HG02938 (cell line): Measurements from ENCODE around the gene FKBP7.
"Not testable (repeated sequence)": the region's sequence is repeated elsewhere in the genome, so short reads cannot be mapped to it uniquely, and the experiment has no call there.

ENCODE experiments used
- ATAC-seq: cut with Tn5 transposase; IDR thresholded peaks from one replicate; pipeline ENCODE4 v1.9.1; 2021; ENCODE audit warnings: mild to moderate bottlenecking, moderate library complexity; ENCODE audit not compliant: unreplicated experiment

The FKBP7 gene

DNA sequence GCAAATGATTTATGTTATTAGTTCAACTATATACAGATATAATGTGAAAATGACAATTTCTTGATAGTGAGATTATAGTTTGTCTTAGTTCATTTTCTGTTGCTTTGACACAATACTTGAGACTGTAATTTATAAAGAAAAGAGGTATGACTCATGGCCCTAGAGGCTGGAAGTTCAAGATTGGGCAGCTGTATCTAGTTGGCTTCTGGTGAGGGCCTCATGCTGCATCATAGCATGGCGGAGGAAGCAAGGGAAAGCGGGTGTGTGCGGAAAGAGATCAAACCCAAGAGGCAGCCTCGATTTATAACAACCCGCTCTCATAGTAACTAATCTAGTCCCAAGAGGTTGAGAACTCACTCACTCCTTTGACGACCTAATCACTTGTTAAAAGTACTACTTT, 13.2 kb upstream of the FKBP7 start:
- ATAC-seq: no peak

DNA sequence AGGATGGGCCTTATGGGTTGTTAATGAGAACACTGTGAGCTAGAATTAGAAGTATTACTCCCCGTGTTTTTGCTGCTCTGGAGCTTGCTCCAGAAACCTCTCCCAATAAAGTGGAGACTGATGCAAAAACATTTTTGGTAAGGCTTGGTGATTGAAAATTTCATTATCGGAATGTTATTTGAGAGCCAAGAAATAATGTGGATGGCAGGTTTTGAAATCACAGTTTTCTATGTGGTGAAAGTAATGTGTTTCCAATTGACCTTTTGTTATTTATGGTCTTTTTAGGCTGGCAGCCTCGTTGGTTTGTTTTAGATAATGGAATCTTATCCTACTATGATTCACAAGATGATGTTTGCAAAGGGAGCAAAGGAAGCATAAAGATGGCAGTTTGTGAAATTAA, 7.0 kb upstream of the FKBP7 start:
- ATAC-seq: no peak

DNA sequence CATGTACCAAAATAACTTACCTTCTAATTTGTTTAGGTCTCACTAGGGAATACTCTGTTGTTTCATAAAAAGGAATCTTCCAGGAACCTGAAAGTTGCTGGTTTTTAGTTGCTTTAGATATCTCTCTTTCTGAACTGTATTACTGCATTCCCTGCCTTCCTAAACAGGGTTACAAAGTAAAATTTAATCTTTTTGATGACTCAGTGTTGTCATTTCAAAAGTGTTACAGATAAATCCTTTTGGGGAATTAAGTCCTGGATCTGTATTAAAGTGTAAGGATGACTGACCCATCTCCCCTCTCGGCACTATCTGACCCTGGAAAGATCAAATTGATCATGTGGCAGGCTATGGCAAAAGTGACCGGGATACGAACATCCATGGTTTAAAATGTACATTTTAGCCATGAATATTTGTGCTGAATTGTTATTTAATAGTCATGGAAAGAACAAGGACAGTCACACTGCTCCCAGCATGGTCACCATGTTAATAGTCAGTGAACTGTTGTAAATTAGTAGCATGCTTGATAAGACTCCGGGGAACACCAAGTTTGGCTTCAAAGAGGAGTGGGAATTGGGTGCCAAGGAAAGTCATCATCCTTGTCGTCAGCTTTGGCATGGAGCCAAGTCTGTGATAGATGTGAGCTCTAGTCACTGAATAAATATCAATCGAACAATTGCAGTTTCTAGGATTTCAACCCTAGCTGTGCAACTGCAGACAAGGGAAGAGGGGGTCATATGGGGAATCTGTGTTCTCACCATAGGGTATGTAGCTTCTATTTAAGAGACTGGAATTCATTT, 6.0 kb upstream of the FKBP7 start:
- ATAC-seq: no peak

DNA sequence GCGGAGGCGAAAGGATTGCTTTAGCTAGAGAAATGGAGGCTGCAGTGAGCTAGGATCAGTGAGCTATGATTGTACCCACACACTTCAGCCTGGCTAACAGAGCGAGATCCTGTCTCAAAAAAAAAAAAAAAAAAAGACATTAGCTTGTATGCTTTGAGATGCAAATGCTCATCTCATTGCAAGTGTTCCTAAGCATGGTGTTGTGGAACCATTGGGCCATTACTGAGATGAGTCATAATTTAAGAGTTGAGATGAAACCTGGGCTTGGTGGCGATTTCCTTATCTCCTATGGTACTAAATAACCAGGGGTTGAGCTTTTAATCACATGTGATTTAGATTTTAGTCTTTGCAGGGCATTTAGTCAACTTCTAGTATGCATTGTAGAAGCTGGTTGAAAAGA, 4.0 kb upstream of the FKBP7 start:
- ATAC-seq: peak; percentile 41

DNA sequence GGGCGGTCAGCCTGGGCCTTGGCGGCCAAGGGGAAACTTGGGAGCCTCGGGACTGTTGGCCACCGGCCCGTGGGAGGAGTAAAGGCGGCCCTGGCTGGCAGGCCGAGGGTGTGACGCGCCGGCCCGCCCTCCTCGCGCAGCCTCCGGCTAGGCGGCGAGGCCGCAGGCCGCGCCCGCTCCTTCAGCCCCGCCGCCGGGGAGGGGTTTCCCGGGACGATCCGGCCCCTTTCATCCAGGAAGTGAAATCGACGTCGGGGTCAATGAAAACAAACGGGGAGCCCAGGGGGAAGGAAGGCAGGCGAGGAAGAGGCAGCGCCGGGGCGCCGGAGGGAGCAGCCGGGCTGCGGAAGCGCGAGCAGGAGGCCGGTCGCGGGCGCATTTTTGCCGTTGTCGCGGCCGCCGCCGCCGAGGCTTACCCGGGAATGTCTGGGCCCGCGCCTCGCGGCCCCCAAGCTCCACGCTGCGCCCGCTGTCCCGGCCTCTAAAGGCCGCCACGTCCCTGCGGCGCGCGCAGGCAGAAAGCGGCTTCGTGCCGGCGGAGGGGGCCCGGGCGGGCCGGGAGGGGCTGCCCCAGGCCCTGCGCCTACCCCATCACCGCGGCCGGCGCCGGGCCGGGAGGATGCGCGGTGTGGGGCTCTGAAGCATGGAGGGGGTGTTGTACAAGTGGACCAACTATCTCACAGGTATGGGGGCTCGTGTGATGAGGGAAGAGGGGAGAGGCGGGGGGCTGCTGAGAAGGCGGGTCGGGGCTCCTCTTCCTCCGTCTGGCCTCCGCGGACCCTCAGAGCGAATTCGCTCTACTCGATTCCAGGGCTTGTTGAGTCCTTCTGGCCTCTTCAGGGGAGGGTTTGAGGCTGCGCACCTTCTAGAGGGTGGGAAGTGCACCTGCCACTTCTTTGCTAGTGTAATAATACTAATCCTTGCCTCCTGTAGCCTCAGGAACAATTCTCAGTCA, 2.1 kb upstream of the FKBP7 start, which contains the start of gene PLEKHA3:
Gene PLEKHA3 (plus strand): TSS at position 231 of the 955 bp plus-strand sequence. CDS start 413 bp downstream, at position 644.
- ATAC-seq: peak; percentile 45

DNA sequence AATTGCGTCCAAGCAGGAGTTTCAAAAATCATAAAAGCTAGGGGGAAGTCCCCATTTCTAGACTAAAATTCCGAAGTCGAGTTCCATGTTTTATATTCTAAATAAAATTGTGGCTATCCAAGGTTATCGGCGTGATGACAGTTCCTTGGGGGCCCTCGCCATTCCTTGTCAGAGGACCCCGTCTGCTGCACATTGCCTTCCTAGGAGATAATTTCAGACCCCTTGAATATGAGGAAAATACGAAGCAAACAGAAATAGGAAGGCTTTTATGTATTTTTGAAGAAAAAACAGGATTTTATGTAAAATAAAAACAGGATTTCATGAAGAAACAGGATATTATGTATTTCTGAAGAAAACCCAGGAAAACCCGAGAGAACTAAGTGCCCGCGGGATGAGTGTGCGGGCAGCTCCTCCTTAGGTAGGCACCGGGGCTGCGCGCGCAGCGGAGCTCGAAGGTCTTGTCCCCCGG, 1.4 kb upstream of the FKBP7 start:
- no peak for ATAC-seq

DNA sequence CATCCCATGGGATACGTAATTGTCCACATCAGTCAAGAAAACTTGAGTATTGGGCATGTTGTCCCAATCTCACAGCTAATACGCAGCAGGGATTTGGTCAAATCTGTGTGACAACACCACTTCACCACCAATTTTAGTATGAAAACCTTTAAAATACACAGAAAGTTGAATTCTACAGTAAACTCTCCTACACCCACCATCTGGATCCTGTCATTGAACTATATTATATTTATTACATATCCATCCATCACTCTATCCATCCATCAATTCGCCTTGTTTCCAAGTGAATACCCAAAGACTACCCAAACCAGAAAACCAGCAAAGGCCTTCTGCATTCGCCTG, 846 bp upstream of the FKBP7 start:
- ATAC-seq: no peak

DNA sequence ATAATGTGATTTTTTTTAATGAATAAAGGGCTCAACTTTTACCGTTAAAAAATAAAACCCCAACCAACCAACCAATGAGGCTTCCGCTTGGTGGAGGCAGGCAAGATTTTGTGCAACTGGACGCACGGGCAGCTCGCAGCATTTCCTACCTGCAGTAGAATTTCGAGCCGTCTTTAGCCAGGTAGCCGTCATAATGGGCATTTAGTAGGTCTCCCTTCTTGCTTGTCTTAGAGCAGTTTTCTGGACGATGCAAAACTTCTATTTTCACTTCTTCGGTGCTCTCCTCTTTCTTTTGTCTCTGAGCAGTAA, 316 bp downstream of the FKBP7 start:
- ATAC-seq: peak; percentile 5

DNA sequence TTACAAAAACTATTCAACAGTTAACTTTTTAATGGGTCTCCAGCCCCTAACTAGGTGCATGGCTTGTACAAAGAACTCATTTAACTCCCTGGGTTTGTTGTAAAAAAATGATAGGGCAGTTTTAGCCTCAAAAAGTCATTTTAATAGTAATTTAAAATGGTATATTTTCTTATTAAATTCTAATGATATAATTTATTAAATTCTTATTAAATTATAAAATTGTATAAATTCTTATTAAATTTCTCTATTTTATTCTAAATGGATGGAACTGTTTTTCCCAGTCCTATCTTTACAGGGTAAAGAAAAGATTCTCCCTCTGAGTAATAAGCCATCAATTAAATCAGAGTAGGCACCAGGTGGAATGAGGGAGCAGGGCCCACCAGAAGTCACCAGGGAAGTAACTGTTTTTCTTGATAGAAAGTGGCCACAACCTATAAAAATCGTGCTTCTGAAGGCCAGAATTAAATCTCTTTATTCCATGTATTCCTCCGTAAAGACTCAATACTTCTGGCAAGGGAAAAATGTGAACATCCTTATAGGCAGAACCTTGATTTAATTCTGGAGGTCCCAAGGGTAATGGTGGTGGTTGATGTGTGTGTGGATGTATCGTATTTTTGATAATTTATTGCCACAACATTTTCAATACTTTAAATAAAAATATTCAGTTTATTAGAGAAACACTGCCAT, 814 bp downstream of the FKBP7 start:
- no peak for ATAC-seq

DNA sequence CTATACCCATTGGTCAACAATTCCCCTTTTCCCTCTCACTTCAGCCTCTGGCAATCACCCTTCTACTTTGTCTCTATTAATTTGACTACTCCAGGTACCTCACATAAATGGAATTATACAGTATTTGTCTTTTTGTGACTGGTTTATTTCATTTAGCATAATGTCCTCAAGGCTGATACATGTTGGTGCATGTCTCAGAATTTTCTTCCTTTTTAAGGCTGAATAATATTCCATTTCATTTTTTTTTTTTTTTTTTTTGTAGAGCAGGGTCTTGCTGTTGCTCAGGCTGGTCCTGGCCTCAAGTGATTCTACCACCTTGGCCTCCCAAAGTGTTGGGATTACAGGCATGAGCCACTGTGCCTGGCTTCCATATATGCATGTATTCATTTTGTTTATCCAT, 1.9 kb downstream of the FKBP7 start:
- no peak for ATAC-seq

DNA sequence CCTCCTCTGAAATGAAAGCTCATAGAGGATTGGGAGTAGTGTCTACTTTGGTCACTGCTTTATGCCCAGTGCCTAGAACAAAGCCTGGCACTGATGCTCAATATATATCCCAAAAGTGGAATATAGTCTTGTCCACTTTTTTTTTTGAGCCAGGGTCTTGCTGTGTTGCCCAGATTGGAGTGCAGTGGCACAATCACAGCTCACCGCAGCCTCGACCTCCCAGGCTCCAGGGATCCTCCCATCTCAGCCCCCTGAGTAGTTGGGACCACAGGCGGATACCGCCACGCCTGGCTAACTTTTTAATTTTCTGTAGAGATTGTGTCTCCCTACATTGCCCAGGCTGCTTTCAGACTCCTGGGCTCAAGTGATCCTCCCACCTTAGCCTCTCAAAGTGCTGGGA, 3.8 kb downstream of the FKBP7 start:
- no peak for ATAC-seq

DNA sequence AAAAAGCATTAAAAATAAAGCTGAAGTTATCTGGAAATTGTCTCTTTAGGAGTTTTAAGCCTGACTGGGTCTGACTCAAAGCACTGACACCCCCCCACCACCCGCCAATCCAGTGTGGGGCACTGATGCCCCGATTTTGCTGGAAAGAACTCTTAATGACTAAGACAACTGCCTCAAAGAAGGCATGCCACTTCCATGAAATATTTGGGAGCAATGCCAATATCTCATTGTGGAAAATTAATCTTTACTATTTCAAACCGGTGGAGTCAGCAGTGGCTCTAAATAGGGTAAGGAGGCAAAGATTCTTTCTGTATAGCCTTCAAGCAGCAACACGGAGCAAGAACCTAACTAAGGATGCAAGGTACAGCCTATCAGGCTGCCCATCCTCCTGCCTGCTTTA, 4.5 kb downstream of the FKBP7 start:
- no peak for ATAC-seq

DNA sequence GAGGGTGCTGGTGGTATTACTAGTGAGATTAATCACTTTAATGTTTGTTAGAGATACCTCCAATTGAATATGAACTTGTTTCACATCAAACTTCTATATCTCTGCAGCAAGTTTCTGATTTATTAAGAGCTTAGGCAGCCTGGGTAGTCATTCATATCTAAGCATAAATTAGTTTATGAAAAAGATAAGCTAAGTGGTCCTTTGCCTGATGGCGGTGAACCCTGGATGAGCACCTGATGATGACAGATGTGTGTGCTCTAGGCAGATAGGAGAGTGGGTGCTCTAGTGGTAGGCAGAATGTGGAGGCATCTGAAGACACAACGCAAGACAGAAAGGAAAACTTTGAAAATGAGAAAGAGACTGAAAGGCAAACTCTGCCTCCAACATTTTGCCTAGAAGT, 5.0 kb downstream of the FKBP7 start:
- no peak for ATAC-seq

DNA sequence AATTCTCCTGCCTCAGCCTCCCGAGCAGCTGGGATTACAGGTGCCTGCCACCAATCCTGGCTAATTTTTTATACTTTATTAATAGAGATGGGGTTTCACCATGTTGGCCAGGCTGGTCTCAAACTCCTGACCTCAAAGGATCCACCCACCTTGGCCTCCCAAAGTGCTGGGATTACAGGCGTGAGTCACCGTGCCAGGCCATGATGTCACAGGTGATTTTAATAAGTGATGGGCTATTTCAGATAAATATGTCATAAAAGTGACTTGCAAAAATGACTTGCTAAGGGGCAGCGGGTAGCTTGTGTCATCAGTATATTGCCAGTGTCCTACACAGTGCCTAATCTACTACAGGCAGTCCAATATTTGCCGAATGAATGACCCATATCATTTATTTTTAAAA, 7.1 kb downstream of the FKBP7 start:
- ATAC-seq: not testable (repeated sequence)

DNA sequence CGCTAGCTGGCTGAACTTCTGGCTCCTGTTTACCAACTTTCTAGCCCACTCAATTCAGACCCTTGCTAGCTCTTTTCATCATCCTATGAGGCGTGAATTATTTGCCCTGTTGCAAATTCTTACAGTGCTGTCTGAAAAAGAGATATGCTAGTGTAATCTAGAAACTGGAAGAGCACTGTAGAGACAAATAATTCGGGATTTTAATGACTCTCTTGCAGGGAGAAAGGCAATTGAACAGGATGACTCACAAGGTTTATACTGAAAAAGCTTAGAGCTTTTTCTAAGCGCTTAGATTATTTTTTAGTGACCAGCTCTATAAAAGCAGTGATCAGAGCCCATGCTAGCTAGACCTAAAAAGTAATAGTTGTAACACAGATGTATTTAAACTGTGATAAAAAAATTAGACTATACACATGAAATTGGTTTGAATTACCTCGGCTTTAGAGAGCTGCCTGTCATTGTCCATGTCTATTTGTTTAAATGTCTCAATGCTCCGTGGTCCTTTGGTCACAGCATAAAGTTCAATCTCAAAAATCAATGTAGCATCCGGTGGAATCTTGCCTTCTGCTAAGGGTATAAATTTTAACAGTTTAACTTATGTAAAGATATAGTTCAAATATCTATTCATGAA, 9.1 kb downstream of the FKBP7 start:
- ATAC-seq: no peak

DNA sequence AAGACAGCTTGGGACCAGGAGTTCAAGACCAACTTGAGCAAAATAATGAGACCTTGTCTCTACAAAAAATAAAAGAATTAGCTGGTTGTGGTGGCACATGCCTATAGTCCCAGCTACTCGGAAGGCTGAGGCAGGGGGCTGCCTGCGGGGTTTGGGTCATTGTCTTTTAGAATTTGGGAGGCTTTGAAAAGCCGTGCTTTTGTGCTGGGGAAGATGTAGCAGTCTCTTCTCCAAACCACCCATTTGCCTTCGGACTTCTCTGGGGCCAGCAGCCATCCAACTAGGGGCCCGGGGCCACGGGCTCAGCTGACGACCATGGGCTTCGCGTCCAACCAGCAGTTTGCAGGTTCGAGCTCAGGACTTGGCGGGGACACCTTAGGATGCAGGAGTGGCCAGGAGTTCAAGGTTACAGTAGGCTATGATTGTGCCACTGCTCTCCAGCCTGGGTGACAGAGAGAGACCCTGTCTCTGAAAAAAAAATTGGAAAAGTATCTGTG, 21.0 kb downstream of the FKBP7 start:
- no peak for ATAC-seq

DNA sequence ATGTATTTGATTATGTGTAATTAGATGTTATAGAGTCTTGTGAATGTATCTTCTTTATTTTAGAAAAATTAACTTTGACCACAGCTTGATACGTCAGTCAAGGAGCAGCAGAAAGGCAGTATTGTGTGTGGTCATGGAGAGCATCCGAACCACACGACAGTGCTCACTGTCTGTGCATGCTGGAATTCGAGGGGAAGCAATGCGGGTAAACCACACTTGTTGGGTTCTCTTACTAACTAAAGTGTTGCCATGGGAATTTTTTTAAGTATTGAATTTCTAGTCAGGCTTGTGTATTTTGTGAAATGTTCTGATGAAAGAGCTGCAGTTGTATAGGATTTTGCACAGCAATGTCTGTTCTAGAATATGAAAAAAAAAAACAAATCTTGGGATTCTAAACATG, 22.5 kb downstream of the FKBP7 start:
- ATAC-seq: no peak

DNA sequence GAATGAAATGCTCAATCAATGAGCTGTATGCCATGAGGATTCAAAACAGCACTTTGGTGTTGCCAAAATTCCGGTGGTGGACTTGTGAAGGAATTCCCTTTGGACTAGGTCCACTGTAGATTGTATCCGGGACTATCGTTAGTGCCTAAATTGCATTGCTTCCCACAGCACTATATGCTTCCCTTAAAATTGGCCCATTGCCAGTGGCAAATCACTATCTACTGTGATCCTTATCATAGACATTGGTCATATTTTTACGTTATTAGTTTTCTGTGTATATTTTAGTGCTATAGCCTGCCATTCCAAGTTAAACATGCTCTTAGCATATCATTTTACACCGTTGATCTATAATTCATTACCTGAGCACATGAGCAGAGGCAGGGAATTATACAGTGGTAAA, 25.5 kb downstream of the FKBP7 start:
- no peak for ATAC-seq

DNA sequence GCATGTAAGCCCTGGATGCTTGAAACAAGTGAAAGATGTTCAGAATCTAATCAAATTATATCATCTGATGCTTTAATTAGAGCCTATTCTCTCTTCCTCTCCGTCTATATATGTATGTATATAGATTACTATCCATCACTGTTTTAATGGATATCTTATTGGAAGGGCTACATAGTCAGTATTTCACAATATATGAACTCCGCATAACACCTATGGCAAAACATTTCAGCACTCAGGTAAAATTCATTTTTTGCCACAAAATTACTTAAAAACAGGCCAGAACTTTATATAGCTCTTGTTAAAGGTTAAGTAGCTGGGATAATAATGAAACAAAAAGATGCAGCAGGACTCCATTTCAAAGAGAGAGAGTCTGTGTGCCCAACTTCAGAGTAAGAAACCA, 26.1 kb downstream of the FKBP7 start:
- ATAC-seq: no peak

DNA sequence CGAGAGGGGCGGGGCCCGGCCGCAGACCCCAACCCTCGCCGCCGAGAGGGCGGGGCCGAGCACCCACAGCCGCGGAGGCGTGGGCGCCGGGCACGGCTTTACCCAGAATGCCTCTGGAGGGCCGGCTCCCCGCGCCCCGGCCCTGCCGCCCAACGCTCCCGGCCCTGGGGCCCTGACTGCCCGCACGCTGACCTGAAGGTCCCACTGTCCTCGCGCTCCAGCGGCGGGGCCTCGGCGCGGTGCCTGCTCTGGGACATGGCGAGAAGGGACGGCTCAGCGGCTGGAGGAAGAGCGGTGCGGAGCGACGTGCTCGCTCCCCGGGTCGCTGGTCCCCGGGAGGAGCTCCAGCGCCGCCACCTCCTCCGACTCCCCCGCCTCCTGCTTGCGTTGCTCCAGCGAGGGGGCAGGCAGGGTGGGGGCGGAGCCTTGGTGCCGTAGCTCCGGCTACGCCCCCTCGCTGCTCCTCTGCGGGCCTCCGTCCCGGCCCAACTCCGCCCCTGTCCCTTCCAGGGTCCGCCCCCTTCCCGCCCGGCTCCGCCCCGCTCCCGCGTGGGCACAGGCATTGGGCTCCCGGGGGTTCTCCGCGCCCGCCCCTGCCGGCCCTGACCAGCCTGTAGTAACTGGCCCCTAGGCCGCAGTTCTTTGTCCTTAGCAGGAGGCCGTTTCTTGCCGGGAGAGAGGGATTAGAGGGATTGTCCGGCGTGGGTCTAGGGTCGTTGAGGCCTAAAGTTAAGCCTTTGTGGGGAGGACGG, 27.4 kb downstream of the FKBP7 start, which contains the start of the genes PJVK and PRKRA:
Gene PJVK (plus strand): TSS at position 605 of the 752 bp plus-strand sequence. CDS start 2,032 bp downstream, outside the sequence.
Gene PRKRA (minus strand): TSS at position 402 of the 752 bp plus-strand sequence. CDS start 145 bp downstream, at position 257.
- ATAC-seq: peak; percentile 80
